GM12878 (cell line): Measurements from ENCODE around the gene TRIM49D1. TPM values are rescaled to one million over a fixed set of nuclear protein-coding genes. Genes with fewer than 3 reads are reported as not detected.
"Not testable (repeated sequence)": the region's sequence is repeated elsewhere in the genome, so short reads cannot be mapped to it uniquely, and the experiment has no call there.

Experiments used
- ATAC-seq: fragments of 200-7000 bp; cut with Tn5 transposase; 3 replicates; pipeline ENCODE4 v1.9.1; 2020; ENCODE audit warnings: mild to moderate bottlenecking, moderate library complexity
- Bru-seq: library from RNA; stranded (reverse); fragments of 400-500 nt; gene quantifications from one replicate; lab custom pipeline; 2021; lab: Mats Ljungman, UMichigan
- BruChase-seq, 2 experiments: library from RNA; stranded (reverse); fragments of 400-500 nt; gene quantifications; one replicate each; lab custom pipeline; 2021; lab: Mats Ljungman, UMichigan
- BruUV-seq: library from RNA; stranded (reverse); fragments of 400-500 nt; replicated peaks from 2 replicates; lab custom pipeline; 2021; lab: Mats Ljungman, UMichigan
- CTCF ChIA-PET: fragments of 300-600 bp; sonication (Branson Sonifier 250); formaldehyde crosslinking; extraction: SDS; loops from one replicate; lab custom pipeline; 2021; ENCODE audit warnings: inconsistent platforms; lab: Yijun Ruan, JAX
- POLR2A ChIA-PET: fragments of 350-600 bp; formaldehyde crosslinking; extraction: SDS; loops from one replicate; lab custom pipeline; 2021; ENCODE audit warnings: inconsistent platforms; lab: Charles Lee
- RAD21 ChIA-PET: fragments of 300-600 bp; sonication (Branson Sonifier 250); formaldehyde crosslinking; loops from one replicate; lab custom pipeline; 2023; ENCODE audit warnings: antibody characterized with exemption; ENCODE audit not compliant: unreplicated experiment; lab: Charles Lee
- SMC1A ChIA-PET: fragments of 300-600 bp; sonication (Branson Sonifier 250); formaldehyde crosslinking; loops from one replicate; lab custom pipeline; 2023; ENCODE audit not compliant: unreplicated experiment, uncharacterized antibody; lab: Charles Lee
- DNase-seq: peaks from one replicate; pipeline ENCODE4 v3.0.0-alpha.2; 2011; ENCODE audit warnings: low read depth, low spot score
- FAIRE-seq: peaks from 3 replicates; lab custom pipeline; 2011; peaks lifted over from hg19 to GRCh38; lab: Jason Lieb, UNC
- H2AFZ ChIP-seq: 2 replicates; pipeline ENCODE4 v1.6.0; 2011; ENCODE audit warnings: low read depth, low read length, control low read depth; ENCODE audit not compliant: control insufficient read depth
- H3K27ac ChIP-seq: 2 replicates; pipeline ENCODE4 v1.5.1; 2011; ENCODE audit warnings: control low read depth; ENCODE audit not compliant: control insufficient read depth, insufficient read depth
- H3K27me3 ChIP-seq, 2 experiments: replicated peaks in 1 of 2; 2 replicates each; pipeline versions ENCODE4 v1.6.0 to v1.6.1; 2011; ENCODE audit warnings: low read length in 1 of 2; ENCODE audit not compliant: control insufficient read depth in 2 of 2, insufficient read depth in 2 of 2
- H3K36me3 ChIP-seq, 2 experiments: 2 replicates each; pipeline ENCODE4 v1.5.1; 2011; ENCODE audit warnings: low read length in 1 of 2; ENCODE audit not compliant: control insufficient read depth in 2 of 2, insufficient read depth in 2 of 2
- H3K4me1 ChIP-seq: 2 replicates; pipeline ENCODE4 v1.6.1; 2011; ENCODE audit warnings: mild to moderate bottlenecking, low read length, moderate library complexity, mixed read lengths; ENCODE audit not compliant: control insufficient read depth, insufficient read depth
- H3K4me2 ChIP-seq: 2 replicates; pipeline ENCODE4 v1.6.0; 2011; ENCODE audit warnings: control low read depth; ENCODE audit not compliant: control insufficient read depth, insufficient read depth
- H3K4me3 ChIP-seq: fragments of 200-600 bp; sonication (generic); 2 replicates; pipeline ENCODE4 v1.5.1; 2016
- H3K79me2 ChIP-seq: 2 replicates; pipeline ENCODE4 v1.6.0; 2011; ENCODE audit warnings: low read length; ENCODE audit not compliant: control insufficient read depth, insufficient read depth
- H3K9ac ChIP-seq: 2 replicates; pipeline ENCODE4 v1.8.0; 2011; ENCODE audit warnings: low read length, control low read depth, mixed read lengths; ENCODE audit not compliant: control insufficient read depth, insufficient read depth
- H3K9me3 ChIP-seq: replicated peaks from 3 replicates; pipeline ENCODE4 v1.5.1; 2011; ENCODE audit warnings: mild to moderate bottlenecking, low read length; ENCODE audit not compliant: control insufficient read depth, insufficient read depth
- H4K20me1 ChIP-seq: 2 replicates; pipeline ENCODE4 v1.6.0; 2011; ENCODE audit not compliant: control insufficient read depth, insufficient read depth
- BHLHE40 ChIP-seq, 2 experiments: fragments of 450-650 bp in 1 of 2; IDR thresholded peaks; 2 replicates each; pipeline ENCODE4 v1.6.1; 2011 to 2017; ENCODE audit warnings: low read depth in 2 of 2, borderline replicate concordance in 1 of 2, improper control_type of control experiment in 1 of 2, low read length in 1 of 2, mild to moderate bottlenecking in 1 of 2
- DPF2 ChIP-seq: fragments of 450-650 bp; IDR thresholded peaks from 2 replicates; pipeline ENCODE4 v1.6.1; 2017; ENCODE audit warnings: mild to moderate bottlenecking
- ESRRA ChIP-seq: IDR thresholded peaks from 2 replicates; pipeline ENCODE4 v1.6.1; 2012; ENCODE audit warnings: mild to moderate bottlenecking, low read length, improper control_type of control experiment
- NFYB ChIP-seq: IDR thresholded peaks from 2 replicates; pipeline ENCODE4 v1.6.1; 2011; ENCODE audit warnings: low read depth, mild to moderate bottlenecking, low read length, improper control_type of control experiment, moderate library complexity; ENCODE audit not compliant: insufficient read depth
- SIN3A ChIP-seq: IDR thresholded peaks from 2 replicates; pipeline ENCODE4 v1.6.1; 2012; ENCODE audit warnings: low read depth, low read length, improper control_type of control experiment
- SP1 ChIP-seq: IDR thresholded peaks from one replicate; pipeline ENCODE4 v1.6.1; 2011; ENCODE audit warnings: low read depth, low read length
- WGBS: methylation state at CpG from one replicate; pipeline ENCODE4 v1.1.6; 2016; ENCODE audit warnings: low lambda C conversion rate; ENCODE audit not compliant: insufficient replicate concordance, insufficient coverage; ENCODE audit errors: missing lambda C conversion rate; 5-methylcytosine and 5-hydroxymethylcytosine counted together
- in situ Hi-C: fragments of 300-500 bp; cut with MboI; formaldehyde crosslinking; loops from 9 replicates; pipeline ENCODE4 v1.14.3; 2018; ENCODE audit warnings: mixed read lengths
- intact Hi-C: fragments of 100-400 bp; cut with micrococcal nuclease; formaldehyde crosslinking; loops from one replicate; pipeline ENCODE4 v1.14.2; 2022; ENCODE audit not compliant: unreplicated experiment
- long read RNA-seq, 2 experiments: library from polyadenylated mRNA; unstranded; transcript quantifications; one replicate each; pipeline ENCODE4 v2.0.0, GENCODE V29; 2019 to 2020
- polyA minus RNA-seq, 3 experiments: library from RNA; depleted of rRNA, polyadenylated mRNA; stranded (reverse); fragments of >200 nt; gene quantifications; 2 replicates each; pipeline ENCODE4 v1.2.3, GENCODE V29; 2011
- polyA plus RNA-seq, 11 experiments: library from polyadenylated mRNA; depleted of rRNA in 4 of 11; unstranded in 6 of 11; stranded (reverse) in 5 of 11; fragments of >200 nt; fragmentation: Nextera tagmentation in 4 of 11; fragmentation: Illumina TruSeq in 1 of 11; extraction: Ambion mirVana in 4 of 11; extraction: Trizol in 1 of 11; gene quantifications; 1 replicate in 1 of 11; 2 replicates in 10 of 11; pipeline versions ENCODE4 v1.2.1 to v1.2.3, GENCODE V29; 2011 to 2016; ENCODE audit warnings: inconsistent platforms in 2 of 11, missing spikeins in 2 of 11, low read depth in 1 of 11
- total RNA-seq, 4 experiments: library from RNA; depleted of rRNA in 3 of 4; stranded (reverse); fragments of >200 nt in 3 of 4; fragmentation: Illumina TruSeq in 1 of 4; extraction: Trizol in 1 of 4; gene quantifications; 2 replicates each; pipeline versions ENCODE4 v1.2.1 to v1.2.3, GENCODE V29; 2013 to 2021

The TRIM49D1 gene
- total RNA-seq (2013; cell fraction: nucleolus; rRNA removed): not detected in 2 replicates
- total RNA-seq (2014; rRNA removed) (not detected in 2 replicates), total RNA-seq (2014; rRNA removed; fragmentation: Illumina TruSeq; extraction: Trizol) (not detected in 2 replicates), total RNA-seq (2021) (not detected in 2 replicates), polyA plus RNA-seq (2011; rRNA removed) (not detected in 2 replicates), polyA plus RNA-seq (2014; fragmentation: Illumina TruSeq; extraction: Trizol) (not detected in 2 replicates), polyA plus RNA-seq (2014; fragmentation: Nextera tagmentation; extraction: Ambion mirVana) (not detected), polyA plus RNA-seq (2014; rRNA removed) (not detected in 2 replicates), polyA plus RNA-seq (2016; fragmentation: Nextera tagmentation; extraction: Ambion mirVana) (not detected), polyA minus RNA-seq (2011; rRNA and poly(A)+ RNA removed) (not detected in 2 replicates), Bru-seq, nascent RNA (not detected), BruChase-seq, experiment 1, labeled RNA remaining after a 6-hour chase (not detected), BruChase-seq, experiment 2, labeled RNA remaining after a 2-hour chase (not detected)
- polyA plus RNA-seq (2011; ENCODE audit: low read depth): not detected
- not detected in 2 replicates for polyA plus RNA-seq (2011; cell fraction: cytosol; rRNA removed)
- not detected in 2 replicates for polyA plus RNA-seq (2011; cell fraction: nucleus; rRNA removed)
- polyA plus RNA-seq (2012): not detected in 2 replicates
- polyA minus RNA-seq (2011; cell fraction: cytosol; rRNA and poly(A)+ RNA removed): not detected in 2 replicates
- polyA minus RNA-seq (2011; cell fraction: nucleus; rRNA and poly(A)+ RNA removed): not detected in 2 replicates
- long read RNA-seq, experiment 1: 0 reads
- long read RNA-seq, experiment 2: 0 reads

- WGBS: 0% methylated on average over 3 of the region's 3 CpGs
- Histone ChIP-seq H3K4me3 (no peak within 1 kb of the TSS), H3K27me3 (no peaks in the 10 kb centered on the region), H3K36me3 (no peaks in the 10 kb centered on the region), H3K4me1 (no peaks in the 10 kb centered on the region), H3K9ac (no peak within 1 kb of the TSS), H3K9me3 (no peaks in the 10 kb centered on the region), H3K4me2 (no peak within 1 kb of the TSS), H3K79me2 (no peaks in the 10 kb centered on the region), H4K20me1 (no peaks in the 10 kb centered on the region), H3K27ac (no peak within 1 kb of the TSS), H2AFZ (no peak within 1 kb of the TSS)
- ChIA-PET RAD21 (no interaction called here), POLR2A (no interaction called here), CTCF (no interaction called here), SMC1A (interaction anchor here (0.5 kb wide), 1 partner anchor 1545 kb away, joined by 3 read pairs; no protein-coding TSS in a partner anchor)
- in situ Hi-C loops (no loop called here), intact Hi-C loops (no loop called here)
- BruUV-seq: no TSS peak
- FAIRE-seq (no peak), DNase-seq (no peak), ATAC-seq (no peak)
- TF ChIP-seq SP1: no peak
- TF ChIP-seq SIN3A: no peak
- no peak for TF ChIP-seq ESRRA
- no peak for TF ChIP-seq NFYB
- TF ChIP-seq BHLHE40 (IDR thresholded peaks at IDR 0.05; ENCODE audit: borderline replicate concordance in 1 of 2, low read depth in 2 of 2, low read length in 1 of 2): no peak
- no peak for TF ChIP-seq DPF2
Observed at GRCh38 chr11:89922195-89922660, at the start of gene TRIM49D1. Gene TRIM49D1 (minus strand): TSS chr11:89922245. CDS start chr11:89917710, 4,535 bp downstream.

- H4K20me1 ChIP-seq, intact Hi-C loops, H3K79me2 ChIP-seq, ATAC-seq, SMC1A ChIA-PET, H3K9me3 ChIP-seq, BruUV-seq, DNase-seq, in situ Hi-C loops, FAIRE-seq, H3K36me3 ChIP-seq, POLR2A ChIA-PET, RAD21 ChIA-PET, CTCF ChIA-PET, H3K9ac ChIP-seq, H2AFZ ChIP-seq, H3K4me1 ChIP-seq, H3K4me3 ChIP-seq, H3K27me3 ChIP-seq, H3K27ac ChIP-seq, H3K4me2 ChIP-seq: not testable (repeated sequence)
- WGBS: no CpG with 5 or more reads among the region's 4 CpGs
Observed at GRCh38 chr11:89965737-89966136, 43.7 kb upstream of the TRIM49D1 start, which contains the start of gene TRIM64. Gene TRIM64 (plus strand): TSS chr11:89966037. CDS start chr11:89968504, 2,467 bp downstream.

- WGBS: 49% methylated on average over 5 of the region's 6 CpGs
- ATAC-seq, H3K9me3 ChIP-seq, in situ Hi-C loops, H3K4me1 ChIP-seq, intact Hi-C loops, FAIRE-seq, H4K20me1 ChIP-seq, H3K4me3 ChIP-seq, DNase-seq, H2AFZ ChIP-seq, H3K9ac ChIP-seq, H3K79me2 ChIP-seq, RAD21 ChIA-PET, CTCF ChIA-PET, H3K27ac ChIP-seq, SMC1A ChIA-PET, H3K36me3 ChIP-seq, H3K4me2 ChIP-seq, H3K27me3 ChIP-seq, BruUV-seq, POLR2A ChIA-PET: not testable (repeated sequence)
Observed at GRCh38 chr11:89960833-89961232, 38.8 kb upstream of the TRIM49D1 start.
